DND-41 (cell line): ENCODE measurements around the gene TAGAP.

ENCODE experiments used
- ATAC-seq: fragments of 200-7000 bp; cut with Tn5 transposase; 3 replicates; pipeline ENCODE4 v1.9.1; 2021; ENCODE audit warnings: low read depth; ENCODE audit not compliant: insufficient read depth
- DNase-seq: peaks from one replicate; pipeline ENCODE4 v3.0.0-alpha.2; 2020
- H2AFZ ChIP-seq: 2 replicates; pipeline ENCODE4 v1.6.0; 2012; ENCODE audit warnings: low read depth, low read length
- H3K27ac ChIP-seq: 2 replicates; pipeline ENCODE4 v1.5.1; 2012; ENCODE audit warnings: low read length, inconsistent platforms
- H3K27me3 ChIP-seq: fragments of 200-600 bp; sonication (generic); 2 replicates; pipeline ENCODE4 v1.6.0; 2012; ENCODE audit warnings: low read length, mild to moderate bottlenecking, inconsistent platforms; ENCODE audit not compliant: insufficient read depth, poor library complexity
- H3K36me3 ChIP-seq: 2 replicates; pipeline ENCODE4 v1.5.1; 2012; ENCODE audit warnings: low read length, inconsistent platforms; ENCODE audit not compliant: insufficient read depth
- H3K4me1 ChIP-seq: 2 replicates; pipeline ENCODE4 v1.5.1; 2012; ENCODE audit warnings: mild to moderate bottlenecking, low read length; ENCODE audit not compliant: insufficient read depth
- H3K4me2 ChIP-seq: 2 replicates; pipeline ENCODE4 v1.6.0; 2012; ENCODE audit warnings: mild to moderate bottlenecking, moderate library complexity, low read length, inconsistent platforms; ENCODE audit not compliant: insufficient read depth
- H3K4me3 ChIP-seq, 2 experiments: fragments of 200-600 bp in 1 of 2; shearing (Covaris generic) in 1 of 2; 2 replicates each; pipeline ENCODE4 v1.5.1; 2012 to 2016; ENCODE audit warnings: inconsistent platforms in 2 of 2, low read length in 2 of 2, mild to moderate bottlenecking in 2 of 2, low read depth in 1 of 2, moderate library complexity in 1 of 2
- H3K79me2 ChIP-seq: 2 replicates; pipeline ENCODE4 v1.6.0; 2012; ENCODE audit warnings: low read length, inconsistent platforms; ENCODE audit not compliant: insufficient read depth
- H3K9ac ChIP-seq: 2 replicates; pipeline ENCODE4 v1.6.0; 2012; ENCODE audit warnings: low read depth, mild to moderate bottlenecking, inconsistent platforms, low read length, moderate library complexity
- H3K9me3 ChIP-seq: 2 replicates; pipeline ENCODE4 v1.5.1; 2012; ENCODE audit warnings: low read length, moderate library complexity, mild to moderate bottlenecking, inconsistent platforms; ENCODE audit not compliant: insufficient read depth, severe bottlenecking
- H4K20me1 ChIP-seq: 2 replicates; pipeline ENCODE4 v1.6.0; 2012; ENCODE audit warnings: low read length; ENCODE audit not compliant: insufficient read depth
- EZH2 ChIP-seq: IDR thresholded peaks from 3 replicates; pipeline ENCODE4 v1.6.1; 2012; ENCODE audit warnings: borderline replicate concordance, low read depth, mild to moderate bottlenecking, moderate library complexity, low read length, inconsistent platforms; ENCODE audit not compliant: severe bottlenecking
- TF ChIP-seq, protein P1 (sequence below): IDR thresholded peaks from 2 replicates; pipeline ENCODE4 v1.5.1; 2012; ENCODE audit warnings: borderline replicate concordance, low read length, moderate library complexity, mild to moderate bottlenecking; ENCODE audit not compliant: poor library complexity, severe bottlenecking; ENCODE audit errors: extremely low read depth

TAGAP gene

GRCh38 chr6:159064477-159064876, 19.7 kb upstream of the TAGAP start:
- Histone ChIP-seq H3K27ac (no peak overlapping the region), H3K4me1 (peaks cover 29% of the 10 kb centered on the region), H3K36me3 (no peaks in the 10 kb centered on the region)

DNA sequence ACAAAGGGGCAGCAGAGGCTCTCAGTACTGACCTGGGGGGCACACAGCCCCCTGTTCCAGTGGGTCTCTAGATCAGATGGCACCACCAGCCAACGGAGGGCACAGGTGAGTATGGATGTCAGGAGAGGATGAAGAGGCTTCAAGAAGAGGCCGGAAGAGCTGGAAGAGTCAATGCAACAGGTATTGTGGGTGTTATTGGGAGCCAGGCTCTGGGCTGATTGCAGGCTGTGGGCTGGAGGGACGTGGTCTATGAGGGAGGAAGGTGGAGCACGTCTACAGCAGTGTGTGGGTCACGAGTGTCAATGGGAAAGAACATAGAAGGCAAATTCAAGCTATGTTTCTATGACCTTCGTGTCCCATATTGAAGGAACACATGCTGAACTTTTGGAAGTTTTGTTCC, 18.8 kb upstream of the TAGAP start:
- Histone ChIP-seq H2AFZ (peak overlapping the region; percentile 74), H3K36me3 (no peaks in the 10 kb centered on the region), H3K27ac (peak overlapping the region; percentile 80), H3K4me3 (peak overlapping the region in 1 of 2 experiments; percentile 24; a peak in 1 of 4 replicates), H3K4me1 (peaks cover 29% of the 10 kb centered on the region), H3K4me2 (peak overlapping the region; percentile 55), H3K79me2 (no peaks in the 10 kb centered on the region), H3K9me3 (no peaks in the 10 kb centered on the region), H3K9ac (peak overlapping the region; percentile 34), H4K20me1 (no peaks in the 10 kb centered on the region), H3K27me3 (no peaks in the 10 kb centered on the region)
- DNase-seq = no peak
- TF ChIP-seq EZH2 = no peak
- TF ChIP-seq, protein P1, sequence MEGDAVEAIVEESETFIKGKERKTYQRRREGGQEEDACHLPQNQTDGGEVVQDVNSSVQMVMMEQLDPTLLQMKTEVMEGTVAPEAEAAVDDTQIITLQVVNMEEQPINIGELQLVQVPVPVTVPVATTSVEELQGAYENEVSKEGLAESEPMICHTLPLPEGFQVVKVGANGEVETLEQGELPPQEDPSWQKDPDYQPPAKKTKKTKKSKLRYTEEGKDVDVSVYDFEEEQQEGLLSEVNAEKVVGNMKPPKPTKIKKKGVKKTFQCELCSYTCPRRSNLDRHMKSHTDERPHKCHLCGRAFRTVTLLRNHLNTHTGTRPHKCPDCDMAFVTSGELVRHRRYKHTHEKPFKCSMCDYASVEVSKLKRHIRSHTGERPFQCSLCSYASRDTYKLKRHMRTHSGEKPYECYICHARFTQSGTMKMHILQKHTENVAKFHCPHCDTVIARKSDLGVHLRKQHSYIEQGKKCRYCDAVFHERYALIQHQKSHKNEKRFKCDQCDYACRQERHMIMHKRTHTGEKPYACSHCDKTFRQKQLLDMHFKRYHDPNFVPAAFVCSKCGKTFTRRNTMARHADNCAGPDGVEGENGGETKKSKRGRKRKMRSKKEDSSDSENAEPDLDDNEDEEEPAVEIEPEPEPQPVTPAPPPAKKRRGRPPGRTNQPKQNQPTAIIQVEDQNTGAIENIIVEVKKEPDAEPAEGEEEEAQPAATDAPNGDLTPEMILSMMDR = no peak
- no peak for ATAC-seq

More at GRCh38 chr6:159064477-159064876, 19.7 kb upstream of the TAGAP start:
- Histone ChIP-seq H3K4me2 (no peak overlapping the region), H4K20me1 (no peaks in the 10 kb centered on the region), H3K9ac (no peak overlapping the region), H3K4me3 (no peak overlapping the region), H3K79me2 (no peaks in the 10 kb centered on the region), H2AFZ (no peak overlapping the region), H3K9me3 (no peaks in the 10 kb centered on the region), H3K27me3 (no peaks in the 10 kb centered on the region)
- TF ChIP-seq EZH2 = no peak
- TF ChIP-seq, protein P1 = no peak
- ATAC-seq (no peak), DNase-seq (no peak)

GRCh38 chr6:159062976-159063375, 18.2 kb upstream of the TAGAP start:
- Histone ChIP-seq H3K79me2 (no peaks in the 10 kb centered on the region), H3K27ac (peak overlapping the region; percentile 80), H4K20me1 (no peaks in the 10 kb centered on the region), H3K36me3 (no peaks in the 10 kb centered on the region), H3K4me2 (peak overlapping the region; percentile 55), H3K27me3 (no peaks in the 10 kb centered on the region), H2AFZ (peak overlapping the region; percentile 74), H3K4me1 (peaks cover 29% of the 10 kb centered on the region), H3K9ac (peak overlapping the region; percentile 34), H3K9me3 (no peaks in the 10 kb centered on the region), H3K4me3 (peak overlapping the region in 1 of 2 experiments; percentile 24; a peak in 1 of 4 replicates)
- TF ChIP-seq EZH2 = no peak
- TF ChIP-seq, protein P1 = no peak
- ATAC-seq (no peak; the same call in 1 of the 3 replicates), DNase-seq (no peak)

DNA sequence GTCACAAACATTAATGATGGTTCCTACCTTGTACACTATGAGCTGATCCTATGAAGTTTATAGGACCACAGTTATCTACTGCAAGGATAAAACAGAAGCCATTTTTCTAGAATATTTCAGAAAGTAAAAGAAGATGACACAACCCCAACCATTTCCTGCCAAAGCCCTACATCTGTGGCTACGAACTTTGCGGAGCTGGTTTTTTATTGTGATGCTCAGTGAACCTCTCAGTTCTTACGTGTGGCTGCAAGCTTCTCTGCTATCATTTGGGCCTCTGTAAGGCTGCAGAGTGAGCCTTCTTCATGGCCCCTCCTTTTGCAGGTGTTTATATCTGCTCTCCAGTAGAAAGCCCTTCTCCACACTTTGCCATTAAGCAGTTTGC, 17.8 kb upstream of the TAGAP start:
- peak; percentile 76 for DNase-seq
- peak; percentile 93 for ATAC-seq

More for the DNA sequence above, 17.8 kb upstream of the TAGAP start:
- Histone ChIP-seq H3K27ac (peak overlapping the region; percentile 80), H3K79me2 (no peaks in the 10 kb centered on the region), H4K20me1 (no peaks in the 10 kb centered on the region), H3K4me1 (peaks cover 29% of the 10 kb centered on the region), H3K9ac (peak overlapping the region; percentile 34), H3K4me2 (peak overlapping the region; percentile 55), H3K4me3 (peak overlapping the region in 1 of 2 experiments; percentile 24; a peak in 1 of 4 replicates), H3K9me3 (no peaks in the 10 kb centered on the region), H2AFZ (peak overlapping the region; percentile 74), H3K36me3 (no peaks in the 10 kb centered on the region), H3K27me3 (no peaks in the 10 kb centered on the region)
- TF ChIP-seq, protein P1 = no peak
- no peak for TF ChIP-seq EZH2
